GM18511 (cell line): ENCODE measurements around the gene YEATS4.

Source experiments
- ATAC-seq: cut with Tn5 transposase; IDR thresholded peaks from one replicate; pipeline ENCODE4 v1.9.1; 2021; ENCODE audit warnings: mild to moderate bottlenecking, moderate library complexity; ENCODE audit not compliant: unreplicated experiment

Gene YEATS4

GRCh38 chr12:69341328-69341727 lies 18.2 kb upstream of the YEATS4 start:
- no peak for ATAC-seq

GRCh38 chr12:69342421-69342820 lies 17.1 kb upstream of the YEATS4 start:
- ATAC-seq = no peak

GRCh38 chr12:69343357-69343756 lies 16.2 kb upstream of the YEATS4 start:
- ATAC-seq = no peak

- no peak for ATAC-seq
These were observed 15.5 kb upstream of the YEATS4 start for GRCh38 chr12:69343885-69344612.

- ATAC-seq = no peak
These were observed 14.5 kb upstream of the YEATS4 start for GRCh38 chr12:69345077-69345476.

- ATAC-seq = no peak
These were observed 13.8 kb upstream of the YEATS4 start for GRCh38 chr12:69345742-69346141.

- no peak for ATAC-seq
These were observed 11.2 kb upstream of the YEATS4 start, which contains the start of gene LYZ for GRCh38 chr12:69348162-69348938. Gene LYZ (plus strand): TSS chr12:69348381. CDS start chr12:69348409, 28 bp downstream.

- ATAC-seq = no peak
These were observed 9.4 kb upstream of the YEATS4 start for GRCh38 chr12:69350002-69350626.

GRCh38 chr12:69350777-69351176 lies 8.8 kb upstream of the YEATS4 start:
- no peak for ATAC-seq

GRCh38 chr12:69351462-69352236 lies 7.9 kb upstream of the YEATS4 start:
- no peak for ATAC-seq

GRCh38 chr12:69352904-69353303 lies 6.6 kb upstream of the YEATS4 start:
- no peak for ATAC-seq

GRCh38 chr12:69354172-69354555 lies 5.4 kb upstream of the YEATS4 start:
- ATAC-seq = no peak

GRCh38 chr12:69354556-69355187 lies 4.9 kb upstream of the YEATS4 start:
- ATAC-seq = no peak

- no peak for ATAC-seq
These were observed 4.0 kb upstream of the YEATS4 start for GRCh38 chr12:69355363-69356028.

- no peak for ATAC-seq
These were observed 767 bp downstream of the YEATS4 start for GRCh38 chr12:69360348-69360672.

- no peak for ATAC-seq
These were observed 7.3 kb downstream of the YEATS4 start for GRCh38 chr12:69366796-69367195.

- ATAC-seq = no peak
These were observed 8.6 kb downstream of the YEATS4 start for GRCh38 chr12:69368171-69368570.

- no peak for ATAC-seq
These were observed 23.5 kb downstream of the YEATS4 start for GRCh38 chr12:69383074-69383473.

GRCh38 chr12:69385038-69385437 lies 25.5 kb downstream of the YEATS4 start:
- ATAC-seq = no peak

- ATAC-seq = no peak
These were observed 27.4 kb downstream of the YEATS4 start for GRCh38 chr12:69386921-69387320.
